NCI-H748 treated with DMSO at 0.1 percent for 48 hours (cell line): ENCODE measurements around the gene ATRIP.
"Not testable (repeated sequence)": the region's sequence is repeated elsewhere in the genome, so short reads cannot be mapped to it uniquely, and the experiment has no call there.

Experiments
- DNase-seq: peaks from one replicate; lab custom pipeline; 2025; lab: John Stamatoyannopoulos, UW

The ATRIP gene

DNA sequence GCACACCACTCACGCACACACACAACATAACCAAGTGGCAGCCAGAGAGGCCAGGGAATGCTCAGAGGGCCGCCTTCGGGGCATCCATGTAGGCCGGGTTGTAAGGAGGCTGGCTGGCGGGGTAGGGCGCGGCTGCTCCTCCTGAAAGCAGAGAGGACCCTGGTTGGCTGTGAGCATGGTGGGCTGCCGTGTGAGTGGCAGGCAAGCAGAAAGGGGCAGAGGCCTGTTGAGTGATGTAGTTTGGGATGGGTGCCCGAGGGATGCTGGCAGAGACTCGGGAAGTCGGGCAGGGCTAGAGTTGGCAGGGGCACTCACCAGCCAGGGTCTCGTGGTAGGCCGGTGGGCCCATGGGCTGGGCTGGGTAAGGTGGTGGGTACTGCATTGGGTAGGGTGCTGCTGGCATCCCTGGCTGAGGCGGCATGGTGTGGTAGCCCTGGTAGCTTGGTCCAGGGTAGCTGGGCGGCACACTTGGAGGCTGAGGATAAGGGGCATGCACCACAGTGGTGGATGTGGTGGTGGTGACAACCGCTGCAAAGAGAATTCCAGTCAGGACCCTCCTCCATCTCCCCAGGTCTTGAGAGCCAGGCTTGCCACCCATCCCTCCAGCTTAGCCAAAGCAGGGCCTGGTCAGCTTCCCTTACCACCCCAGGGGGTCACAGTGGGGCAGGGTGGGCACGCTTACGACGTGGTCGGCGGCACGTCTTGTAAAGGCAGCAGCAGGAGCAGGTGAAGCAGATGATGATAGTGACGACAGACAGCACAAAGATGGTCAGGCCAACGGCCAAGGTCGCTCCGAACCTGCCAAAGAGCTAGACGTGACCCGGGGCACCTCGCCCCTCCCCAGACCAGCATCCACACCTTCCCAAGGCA, 22.7 kb downstream of the ATRIP start:
- DNase-seq: no peak

DNA sequence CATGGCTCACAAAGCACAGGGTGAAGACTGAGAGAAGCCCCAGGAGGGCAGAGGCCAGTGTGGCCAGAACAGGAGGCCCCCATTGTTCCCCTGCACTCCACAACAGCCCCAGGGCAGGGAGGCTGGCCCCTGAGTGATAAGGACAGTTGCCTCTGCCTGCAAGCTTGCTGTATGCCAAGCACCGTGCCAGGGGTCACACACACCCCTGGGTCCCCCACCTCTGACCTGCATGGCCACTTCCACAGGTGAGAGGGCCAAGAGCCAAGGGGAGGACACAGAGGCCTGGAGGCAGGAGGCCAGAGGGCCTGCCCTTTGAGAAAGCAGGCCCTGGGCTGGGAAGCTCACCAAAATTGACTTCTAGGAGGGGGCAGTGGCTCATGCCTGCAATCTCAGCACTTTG, 23.7 kb downstream of the ATRIP start:
- no peak for DNase-seq

DNA sequence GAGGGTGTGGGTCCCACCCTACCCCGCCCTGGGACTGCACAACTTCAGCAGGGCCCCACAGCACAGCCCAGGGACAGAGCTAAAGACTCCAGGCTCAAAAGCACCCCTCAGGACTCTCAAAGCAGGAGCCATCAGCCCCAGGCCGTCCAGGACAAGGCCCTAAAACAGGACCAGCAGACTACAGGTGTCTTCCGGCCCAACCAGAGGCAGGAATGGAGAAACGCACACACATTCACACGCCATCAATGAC, 26.1 kb downstream of the ATRIP start:
- no peak for DNase-seq

DNA sequence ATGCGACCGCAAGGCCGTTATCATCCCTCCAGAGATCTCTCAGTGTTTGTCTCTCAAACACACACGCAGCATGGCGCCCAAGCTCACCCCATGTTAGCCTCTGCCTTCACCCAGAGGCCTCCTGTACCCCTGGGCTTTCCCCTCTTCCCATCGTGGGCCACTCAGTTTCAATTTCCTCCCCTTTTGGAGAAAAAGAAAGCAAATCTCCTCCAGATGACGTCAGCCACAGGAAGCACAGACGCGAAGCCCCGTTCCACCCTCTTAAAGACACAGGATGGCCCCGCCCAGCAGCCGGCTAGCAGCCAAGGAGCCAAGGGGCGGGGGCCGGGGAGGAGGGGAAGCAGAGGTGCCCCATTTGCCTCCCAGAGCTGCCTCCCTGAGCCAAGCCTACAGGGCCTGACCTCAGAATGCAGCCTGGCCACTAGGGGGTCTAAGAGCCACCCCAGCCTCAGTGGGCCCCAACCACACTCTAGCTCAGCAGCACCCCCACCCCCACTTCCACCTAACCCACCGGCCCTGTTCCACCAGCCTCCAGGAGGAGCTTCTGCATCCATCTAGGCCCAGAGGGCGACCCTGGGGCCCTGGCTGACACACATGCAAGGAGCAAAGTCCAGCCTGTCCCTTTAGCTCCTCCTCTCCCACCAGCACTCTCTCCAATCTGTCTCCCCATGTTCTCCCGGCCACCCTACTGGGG, 26.5 kb downstream of the ATRIP start:
- DNase-seq: peak; percentile 24

DNA sequence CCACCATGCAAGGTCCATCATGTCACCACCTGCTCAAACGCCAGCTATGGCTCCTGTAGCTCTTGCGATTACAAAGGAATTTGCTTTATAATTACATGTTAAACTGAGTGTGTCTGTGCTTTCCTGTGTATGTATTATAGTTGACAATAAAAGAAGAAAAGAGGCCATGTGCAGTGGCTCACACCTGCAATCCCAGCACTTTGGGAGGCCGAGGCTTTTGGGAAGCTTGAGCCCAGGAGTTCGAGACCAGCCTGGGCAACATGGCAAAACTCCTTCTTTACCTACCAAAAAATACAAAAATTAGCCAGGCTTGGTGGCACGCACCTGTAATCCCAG, 27.0 kb downstream of the ATRIP start:
- DNase-seq: no peak

DNA sequence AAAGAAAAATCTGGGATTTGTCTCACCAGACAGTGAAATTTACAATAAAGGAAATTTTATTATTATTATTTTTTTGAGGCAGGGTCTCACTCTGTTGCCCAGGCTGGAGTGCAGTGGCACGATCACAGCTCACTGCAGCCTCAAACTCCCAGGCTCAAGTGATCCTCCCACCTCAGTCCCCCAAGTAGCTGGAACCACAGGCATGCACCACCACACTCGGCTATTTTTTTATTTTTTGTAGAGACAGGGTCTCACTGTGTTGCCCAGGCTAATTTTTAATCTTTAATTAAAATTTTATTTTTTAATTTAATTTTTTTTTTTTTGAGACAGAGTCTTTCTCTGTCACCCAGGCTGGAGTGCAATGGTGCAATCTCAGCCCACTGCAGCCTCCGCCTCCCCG, 27.5 kb downstream of the ATRIP start:
- not testable (repeated sequence) for DNase-seq

DNA sequence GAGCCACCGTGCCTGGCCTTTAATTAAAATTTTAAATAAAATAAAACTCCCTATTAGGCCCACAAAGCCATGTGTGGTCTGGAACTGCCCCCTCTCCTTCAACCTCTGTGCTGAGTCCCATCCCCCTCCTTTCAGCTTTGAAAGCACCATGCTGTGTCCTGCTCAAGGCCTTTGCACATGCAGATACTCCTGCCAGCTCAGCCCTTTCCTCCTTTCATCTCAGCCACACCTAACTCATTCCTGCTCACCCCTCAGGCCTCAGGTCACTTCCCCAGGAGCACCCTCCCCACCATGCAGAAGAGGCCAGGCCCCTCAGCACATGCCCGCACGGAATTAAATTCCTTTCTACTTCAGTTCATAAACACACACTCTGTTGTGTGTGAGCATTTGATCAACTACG, 28.1 kb downstream of the ATRIP start:
- no peak for DNase-seq

DNA sequence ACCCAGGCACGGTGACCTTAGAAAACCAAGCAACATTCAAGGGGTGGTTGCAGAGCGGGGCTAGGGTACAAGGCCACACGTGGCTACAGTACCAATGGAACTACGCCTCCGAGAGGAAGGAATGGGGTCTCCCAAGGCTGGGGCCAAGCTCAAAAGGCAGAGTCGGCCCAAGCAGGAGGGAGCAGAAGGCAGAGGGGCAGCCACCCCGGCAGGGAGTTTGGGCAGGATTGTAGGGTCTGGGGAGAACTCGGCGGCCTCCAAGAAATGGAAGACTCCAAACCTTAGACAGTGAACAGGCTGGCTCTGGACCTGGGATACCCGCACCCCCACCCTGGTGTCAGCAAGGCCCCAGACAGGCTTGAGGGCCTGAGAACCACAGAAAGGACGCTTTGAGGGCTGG, 28.7 kb downstream of the ATRIP start:
- DNase-seq: no peak

DNA sequence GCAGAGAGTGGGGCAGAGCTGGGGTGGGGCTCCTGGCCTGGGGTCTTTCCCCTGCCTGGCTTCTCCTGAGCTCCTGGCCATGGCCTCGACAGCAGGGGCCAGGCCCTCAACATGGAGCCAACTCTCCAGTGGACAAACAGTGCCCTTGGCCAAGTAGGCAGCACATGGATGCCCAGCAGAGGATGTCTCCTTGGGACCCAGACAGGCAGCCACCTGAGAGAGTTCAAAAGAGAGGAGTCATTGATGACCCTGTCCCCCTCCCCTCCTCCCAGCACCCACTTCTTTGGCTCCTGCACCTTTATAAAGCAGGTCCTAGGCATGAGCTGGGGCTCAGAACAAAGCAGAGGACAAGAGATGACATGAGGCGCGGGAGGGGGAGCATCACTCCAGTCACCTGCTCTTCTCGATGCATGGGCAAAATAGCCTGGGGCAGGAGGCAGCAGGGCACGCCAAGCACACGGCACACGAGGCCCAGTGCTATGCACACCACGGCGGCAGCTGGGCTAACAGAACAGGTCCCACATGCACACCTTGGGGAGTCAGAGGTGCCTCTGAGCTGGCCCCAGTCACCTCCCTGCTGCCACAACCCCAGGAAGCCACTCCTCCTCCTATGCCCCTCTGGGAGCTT, 30.0 kb downstream of the ATRIP start:
- no peak for DNase-seq

DNA sequence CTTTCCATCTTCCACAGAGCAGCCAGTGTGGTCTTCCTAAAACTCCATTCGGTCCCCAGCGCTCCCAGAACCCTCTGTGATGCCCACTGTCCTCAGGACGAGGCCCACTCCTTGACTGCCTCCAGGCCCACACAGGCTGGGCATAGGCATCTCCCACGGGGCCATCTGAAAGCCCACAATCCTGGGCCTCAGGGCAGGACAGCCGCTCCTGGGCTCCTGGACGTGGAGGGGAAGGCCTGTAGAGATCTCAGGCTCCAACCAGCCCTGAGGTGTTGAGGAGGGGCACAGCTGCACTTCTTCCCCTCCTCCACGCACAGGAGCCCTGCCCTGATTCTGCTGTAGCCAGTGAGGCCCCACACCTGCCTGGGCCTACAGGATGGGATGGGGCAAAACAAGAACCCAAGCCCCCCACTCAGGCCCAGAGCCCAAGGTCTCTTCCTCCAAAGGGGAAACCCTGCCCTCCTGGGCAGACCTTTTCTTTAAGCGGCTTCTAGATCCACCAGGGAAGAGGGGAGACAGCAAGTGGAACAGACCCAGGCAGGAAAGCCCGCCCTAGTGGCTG, 31.5 kb downstream of the ATRIP start:
- no peak for DNase-seq

DNA sequence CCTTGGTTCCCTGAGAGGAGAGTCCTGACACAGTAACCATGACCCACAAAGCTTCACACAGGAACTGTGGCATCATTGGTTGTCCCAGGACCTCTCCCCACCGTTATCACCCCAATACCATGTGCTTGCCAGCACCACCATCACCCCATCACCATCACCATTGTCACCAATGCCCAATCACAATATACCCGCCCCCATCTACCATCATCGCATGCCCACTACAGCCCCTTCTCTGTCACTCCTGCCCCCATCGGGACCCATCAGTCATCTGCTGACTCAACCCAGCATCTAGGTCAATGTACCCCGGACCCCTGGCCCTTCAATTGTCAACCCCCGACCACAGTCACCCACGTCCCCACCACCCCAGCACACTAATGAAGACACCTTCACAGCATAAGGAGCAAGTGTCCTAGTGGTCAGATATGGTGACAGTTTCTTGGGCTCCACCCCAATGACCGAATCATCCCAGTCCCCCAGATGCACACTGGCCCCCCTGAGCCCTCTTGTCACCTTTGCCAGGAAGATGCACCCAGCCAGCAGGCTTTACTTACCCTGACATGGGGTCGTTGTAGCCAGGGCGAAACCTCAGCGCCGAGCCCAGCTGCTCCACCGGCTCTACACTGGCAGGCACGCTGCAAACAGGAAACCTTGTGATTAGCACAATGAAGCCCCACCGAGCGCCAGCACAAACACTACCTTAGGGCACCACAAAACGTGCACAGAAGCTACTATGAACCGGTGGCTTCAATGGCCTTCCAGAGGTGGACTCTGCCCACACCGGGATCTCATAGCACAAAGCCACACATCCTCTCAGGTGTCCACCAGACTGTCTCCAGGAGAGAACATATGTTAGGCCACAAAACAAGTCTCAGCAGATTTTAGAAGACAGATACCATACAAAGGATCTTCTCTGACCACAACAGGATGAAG, 32.4 kb downstream of the ATRIP start:
- no peak for DNase-seq

DNA sequence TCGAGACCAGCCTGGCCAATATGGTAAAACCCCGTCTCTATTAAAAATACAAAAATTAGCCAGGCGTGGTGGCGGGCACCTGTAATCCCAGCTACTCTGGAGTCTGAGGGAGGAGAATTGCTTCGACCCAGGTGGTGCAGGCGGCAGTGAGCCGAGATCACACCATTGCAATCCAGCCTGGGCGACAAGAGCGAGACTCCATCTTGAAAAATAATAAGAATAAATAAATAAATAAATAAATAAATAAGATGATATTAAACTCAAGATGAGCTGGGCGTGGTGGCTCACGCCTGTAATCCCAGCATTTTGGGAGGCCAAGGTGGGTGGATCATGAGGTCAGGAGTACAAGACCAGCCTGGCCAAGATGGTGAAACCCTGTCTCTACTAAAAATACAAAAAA, 34.4 kb downstream of the ATRIP start:
- not testable (repeated sequence) for DNase-seq

DNA sequence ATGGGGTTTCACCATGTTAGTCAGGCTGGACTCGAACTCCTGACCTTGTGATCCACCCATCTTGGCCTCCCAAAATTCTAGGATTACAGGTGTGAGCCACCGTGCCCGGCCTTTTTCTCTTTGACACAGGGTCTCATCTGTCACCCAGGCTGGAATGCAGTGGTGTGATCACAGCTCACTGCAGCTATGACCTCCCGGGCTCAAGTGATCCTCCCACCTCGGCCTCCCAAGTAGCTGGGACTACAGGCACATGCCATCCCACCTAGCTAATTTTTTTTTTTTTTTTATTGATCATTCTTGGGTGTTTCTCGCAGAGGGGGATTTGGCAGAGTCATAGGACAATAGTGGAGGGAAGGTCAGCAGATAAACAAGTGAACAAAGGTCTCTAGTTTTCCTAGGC, 36.3 kb downstream of the ATRIP start:
- not testable (repeated sequence) for DNase-seq

DNA sequence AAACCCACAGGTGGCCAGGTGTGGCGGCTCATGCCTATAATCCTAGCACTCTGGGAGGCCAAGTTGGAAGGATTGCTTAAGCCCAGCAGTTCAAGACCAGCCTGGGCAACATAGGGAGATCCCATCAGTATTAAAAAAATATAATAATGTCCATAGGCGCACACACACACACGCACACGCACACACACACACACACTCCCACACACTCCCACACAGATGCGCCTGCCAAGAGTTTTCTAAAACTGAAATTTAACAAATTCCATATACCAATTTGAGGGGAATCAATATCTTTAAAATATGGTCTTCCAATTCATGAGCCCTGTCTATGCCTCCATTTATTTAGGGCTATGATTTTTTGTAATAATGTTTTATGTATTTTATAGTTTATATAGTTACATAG, 40.4 kb downstream of the ATRIP start:
- DNase-seq: no peak

DNA sequence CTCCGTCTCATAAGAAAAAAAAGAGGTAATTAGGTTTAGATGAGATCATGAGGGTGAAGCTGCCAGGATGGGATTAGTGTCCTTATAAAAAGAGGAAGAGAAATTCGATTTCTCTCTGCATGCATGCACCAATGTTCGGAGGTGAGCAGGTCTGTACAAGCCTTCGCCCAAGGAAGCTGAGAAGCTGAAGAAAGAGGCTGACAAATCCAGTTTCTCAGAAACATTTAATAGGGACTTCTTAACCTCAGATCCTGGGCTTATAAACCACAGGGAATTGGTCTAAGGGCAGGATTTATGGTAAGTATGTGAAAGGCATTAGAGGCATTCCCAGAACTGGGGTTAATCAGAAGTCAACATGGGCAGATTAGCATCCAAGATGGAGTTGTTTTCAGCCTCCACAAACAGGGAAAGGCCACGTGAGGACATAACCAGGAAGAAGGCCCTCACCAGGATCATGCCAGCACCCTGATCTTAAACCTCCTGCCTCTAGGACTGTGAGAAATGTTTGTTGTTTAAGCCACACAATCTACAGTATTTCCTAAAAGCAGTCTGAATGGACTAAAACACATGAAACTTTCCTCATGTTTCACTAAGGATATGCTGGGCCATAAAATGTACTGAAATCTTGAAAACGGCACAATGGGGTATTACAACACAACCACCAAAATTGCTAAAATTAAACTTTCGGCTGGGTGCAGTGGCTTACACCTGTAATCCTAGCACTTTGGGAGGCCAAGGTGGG, 46.1 kb downstream of the ATRIP start:
- no peak for DNase-seq

DNA sequence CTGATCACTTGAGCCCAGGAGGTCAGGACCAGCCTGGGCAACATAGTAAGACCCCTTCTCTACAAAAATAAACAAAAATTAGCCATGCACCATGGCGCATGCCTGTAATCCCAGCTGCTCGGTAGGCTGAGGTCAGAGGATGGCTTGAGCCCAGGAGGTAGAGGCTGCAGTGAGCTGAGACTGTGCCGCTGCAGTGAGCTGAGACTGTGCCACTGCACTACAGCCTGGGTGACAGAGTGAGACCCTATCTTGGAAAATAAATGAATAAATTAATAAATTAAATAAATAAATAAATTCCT, 46.6 kb downstream of the ATRIP start:
- DNase-seq: no peak

DNA sequence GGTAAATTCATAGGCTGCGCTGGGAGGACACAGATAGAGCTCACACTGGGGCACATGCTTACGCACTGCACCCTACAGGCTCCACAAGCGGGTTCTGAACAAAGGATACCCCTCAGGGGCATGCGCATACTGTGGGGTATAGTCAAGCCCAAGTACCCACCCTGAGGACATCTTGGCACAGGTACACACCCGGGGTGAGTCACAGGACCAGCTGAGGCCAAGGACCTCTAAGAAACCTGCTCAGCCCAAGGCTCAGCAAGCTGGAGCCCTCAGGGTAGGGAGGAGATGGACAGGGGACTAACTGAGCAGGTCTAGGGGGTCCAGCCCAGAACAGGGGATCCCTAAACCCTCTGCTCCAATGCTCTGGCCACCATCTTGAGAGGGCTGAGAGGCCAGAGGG, 54.1 kb downstream of the ATRIP start:
- DNase-seq: no peak

DNA sequence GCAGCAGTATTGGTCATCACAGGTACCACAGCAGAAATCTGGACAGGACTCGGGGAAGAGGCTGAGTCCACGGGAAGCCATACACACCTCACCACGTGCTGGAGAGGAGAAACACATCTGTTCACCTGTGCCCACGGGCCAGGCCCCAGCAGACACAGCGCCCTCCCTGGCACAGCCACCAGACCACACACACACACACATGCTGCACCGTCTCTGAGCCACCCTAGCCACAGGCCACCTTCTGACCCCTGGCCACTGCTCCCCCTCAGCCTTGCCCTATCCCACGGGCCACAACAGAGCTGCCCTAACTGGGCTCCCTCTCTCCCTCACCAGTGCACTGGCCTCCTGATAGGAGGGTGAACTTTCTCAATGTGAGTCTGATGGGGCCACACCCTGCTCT, 54.7 kb downstream of the ATRIP start:
- no peak for DNase-seq

DNA sequence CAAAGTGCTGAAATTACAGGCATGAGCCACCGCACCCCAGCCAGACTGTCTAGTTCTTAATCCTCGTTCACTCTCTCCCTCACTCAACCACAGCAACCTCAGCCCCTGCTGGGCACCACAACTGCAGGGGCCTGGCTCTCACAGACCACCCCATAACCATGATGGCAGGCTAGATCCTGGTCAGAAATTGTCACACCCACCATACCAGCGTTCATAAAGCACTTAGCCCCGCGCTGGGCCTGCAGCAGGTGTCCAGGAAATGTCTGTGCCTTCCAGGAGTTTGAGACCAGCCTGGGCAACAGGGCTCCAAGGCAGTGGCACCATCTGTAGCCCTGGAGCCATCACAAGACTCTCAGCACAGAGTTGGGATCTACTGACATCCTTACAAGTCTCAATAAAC, 55.6 kb downstream of the ATRIP start:
- DNase-seq: no peak

DNA sequence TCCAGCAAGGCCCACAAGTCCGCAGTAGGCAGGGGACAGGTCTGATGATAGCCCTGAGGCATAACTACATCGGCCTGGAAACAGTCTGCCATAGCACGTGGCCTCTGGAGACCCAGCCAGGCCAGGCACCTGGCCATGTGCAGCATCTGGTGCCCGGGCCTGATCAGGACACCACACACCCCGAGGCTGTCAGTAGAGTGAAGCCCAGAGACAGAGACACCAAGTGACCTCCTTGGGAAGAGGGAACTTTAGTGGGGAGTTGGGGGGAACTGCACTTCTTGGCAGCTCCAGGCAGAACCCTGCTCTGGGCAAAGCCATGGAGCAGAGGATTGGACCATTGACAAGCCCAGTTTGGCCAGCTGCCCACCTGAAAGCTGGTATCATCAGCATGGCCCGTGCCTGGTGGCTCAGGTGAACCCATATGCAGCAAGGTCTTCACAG, 56.2 kb downstream of the ATRIP start:
- no peak for DNase-seq

DNA sequence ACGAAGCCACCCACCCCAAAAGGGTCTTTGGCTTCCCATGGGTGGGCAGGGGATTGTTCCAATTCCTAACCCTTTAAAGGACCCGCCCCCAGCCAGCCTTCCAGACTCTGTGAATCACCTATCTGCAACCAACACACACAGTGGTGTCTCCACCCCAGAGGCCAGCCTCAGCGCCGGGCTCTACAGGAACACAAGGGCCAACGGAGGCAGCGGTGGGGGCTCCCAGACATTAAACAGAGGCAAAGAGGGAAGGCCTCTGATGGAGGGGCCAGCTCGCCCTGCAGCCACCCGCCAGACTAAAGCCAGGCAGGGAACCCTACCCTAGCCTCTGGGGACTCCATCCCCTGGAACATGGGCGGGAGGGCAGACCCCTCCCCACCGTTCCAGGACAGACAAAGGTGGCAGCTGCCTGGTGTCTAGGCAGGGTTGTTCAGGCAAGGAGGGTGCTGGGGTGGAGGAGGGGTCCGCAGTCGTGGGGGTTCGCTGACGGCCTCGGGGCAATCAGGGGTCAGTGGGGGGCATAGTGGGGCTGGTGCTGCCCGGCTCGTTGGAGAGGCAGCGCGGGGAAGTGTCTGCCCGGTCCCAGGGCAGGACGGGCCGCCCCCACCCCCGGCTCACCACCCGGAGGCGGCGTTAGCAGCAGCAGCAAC, 57.0 kb downstream of the ATRIP start:
- DNase-seq: no peak
